ENCODE measurements around the gene ZNF625. TPM values are rescaled to one million over a fixed set of nuclear protein-coding genes. Genes with fewer than 3 reads are reported as not detected.
"Not testable (repeated sequence)": the region's sequence is repeated elsewhere in the genome, so short reads cannot be mapped to it uniquely, and the experiment has no call there.

The ZNF625 gene
- polyA plus RNA-seq, 4 donors = 6.8 to 23.9 (median 13.9) TPM

DNA sequence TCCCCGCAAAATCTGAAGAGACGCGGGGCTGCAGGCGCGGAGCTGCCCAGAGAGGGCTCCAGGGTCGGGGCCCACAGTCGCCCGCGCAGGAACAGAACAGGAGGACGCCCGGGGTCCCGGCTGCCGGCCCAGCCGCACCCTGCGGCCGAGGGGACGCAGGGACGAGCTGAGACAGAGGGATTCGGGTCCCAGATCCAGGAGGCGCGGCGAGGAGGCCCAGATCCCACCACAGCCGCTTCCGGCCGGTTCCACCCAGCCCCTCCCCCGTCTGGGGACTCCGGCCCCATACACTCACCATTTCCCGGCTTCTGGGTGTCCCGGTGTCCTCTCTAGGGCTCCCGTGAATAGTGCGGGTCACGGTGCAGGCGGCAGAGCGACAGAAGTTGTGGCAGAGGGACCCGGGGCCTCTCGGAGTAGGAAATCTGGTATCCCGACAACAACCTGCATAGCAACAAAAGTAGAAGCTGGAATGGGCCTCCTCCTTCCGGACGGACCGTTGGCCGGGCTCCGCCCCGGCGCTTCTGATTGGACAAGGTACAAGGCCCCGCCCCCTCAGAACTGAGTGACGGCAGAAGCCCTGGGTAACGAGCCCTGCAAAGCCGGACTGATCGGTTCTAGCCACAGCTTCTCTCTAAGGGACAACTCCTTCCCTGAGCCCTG lies 16.5 kb downstream of the ZNF625 start, which contains the start of gene ZNF20:
Gene ZNF20, minus strand, starts transcription at position 466 of the 660 bp plus-strand sequence. Its CDS starts 168 bp downstream, at position 298.
- peak; percentile 90 to 95 (median 92) for DNase-seq (ENCODE audit: low read depth in 4 of 4, low spot score in 3 of 4)

DNA sequence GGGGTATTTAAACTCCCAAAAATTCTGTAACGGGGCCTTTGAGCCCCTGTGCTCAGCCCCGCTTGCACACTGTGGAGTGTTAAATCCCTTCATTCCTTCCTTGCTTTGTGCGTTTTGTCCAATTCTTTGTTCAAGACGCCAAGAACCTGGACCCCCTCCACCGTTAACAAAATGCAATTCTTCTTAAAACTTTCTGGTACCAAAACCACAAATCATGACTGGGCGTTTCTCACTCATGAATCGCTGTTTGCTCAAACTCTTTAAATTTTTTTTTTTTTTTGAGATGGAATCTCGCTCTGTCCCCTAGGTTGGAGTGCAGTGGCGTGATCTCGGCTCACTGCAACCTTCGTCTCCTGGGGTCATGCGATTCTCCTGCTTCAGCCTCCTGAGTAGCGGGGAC lies 17.3 kb downstream of the ZNF625 start:
- DNase-seq (ENCODE audit: low read depth in 4 of 4, low spot score in 3 of 4) = no peak

DNA sequence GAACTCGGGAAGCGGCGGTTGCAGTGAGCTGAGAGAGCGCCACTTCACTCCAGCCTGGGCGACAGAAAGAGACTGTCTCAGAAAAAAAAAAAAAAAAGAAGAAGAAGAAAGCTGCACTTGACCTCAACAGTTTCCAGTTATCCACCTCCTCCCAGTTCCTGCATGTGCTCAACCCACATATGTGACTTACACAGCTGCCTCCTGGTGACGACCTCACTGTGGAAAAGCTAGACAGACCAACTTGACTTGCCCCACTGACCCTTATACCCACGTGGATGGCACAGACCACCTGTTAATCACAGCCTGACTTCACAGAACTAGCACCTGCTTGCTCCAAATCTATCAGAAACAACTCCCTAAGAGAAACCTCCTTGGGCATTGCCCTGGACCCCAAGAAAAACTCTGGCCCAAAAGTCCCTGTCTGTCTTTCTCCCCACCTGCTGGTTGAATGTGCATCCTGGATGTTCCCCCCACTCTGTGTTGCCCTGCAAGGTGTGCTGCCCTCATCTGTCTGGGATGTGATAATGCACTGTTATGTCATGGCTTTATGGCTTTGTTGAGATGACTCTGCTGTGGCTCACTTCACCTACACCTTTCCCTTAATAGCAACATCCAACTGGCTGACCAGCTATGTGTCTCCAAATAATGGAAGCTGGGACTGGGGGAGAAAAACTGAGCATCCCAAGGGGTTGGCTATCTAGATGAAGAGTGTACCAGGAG lies 19.2 kb downstream of the ZNF625 start:
- no peak for DNase-seq (ENCODE audit: low read depth in 4 of 4, low spot score in 3 of 4)

DNA sequence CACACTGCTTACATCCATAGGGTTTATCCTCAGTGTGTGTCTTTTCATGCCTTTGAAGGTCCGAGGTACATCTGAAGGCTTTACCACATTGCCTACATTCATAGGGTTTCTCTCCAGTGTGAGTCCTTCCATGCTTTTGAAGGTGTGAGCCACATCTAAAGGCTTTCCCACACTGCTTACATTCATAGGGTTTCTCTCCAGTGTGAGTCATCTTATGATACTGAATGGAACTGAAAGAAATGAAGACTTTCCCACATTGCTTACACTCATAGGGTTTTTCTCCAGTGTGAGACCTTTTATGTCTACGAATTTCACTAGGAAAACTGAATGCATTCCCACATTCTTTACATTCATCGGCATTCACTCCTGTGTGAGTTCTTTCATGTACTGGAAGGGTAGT lies 23.5 kb downstream of the ZNF625 start:
- DNase-seq (ENCODE audit: low read depth in 4 of 4, low spot score in 3 of 4) = no peak

DNA sequence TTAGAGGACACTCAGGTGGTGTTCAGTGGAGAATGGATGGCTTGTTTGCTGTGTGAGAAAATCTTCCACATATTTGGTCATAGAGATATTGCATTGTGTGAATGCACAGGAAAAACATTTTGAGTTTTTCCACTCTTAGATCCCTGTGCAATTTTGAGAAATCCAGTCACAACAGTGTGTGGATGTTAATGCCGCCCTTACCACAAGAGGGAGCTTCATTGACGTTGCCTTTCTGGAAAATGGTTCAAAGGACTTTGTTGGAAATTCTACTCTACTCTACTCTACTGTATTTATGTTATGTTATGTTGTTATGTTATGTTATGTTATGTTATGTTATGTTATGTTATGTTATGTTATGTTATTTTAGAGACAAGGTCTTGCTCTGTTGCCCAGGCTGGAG lies 29.8 kb downstream of the ZNF625 start:
- no peak for DNase-seq (ENCODE audit: low read depth in 4 of 4, low spot score in 3 of 4)

DNA sequence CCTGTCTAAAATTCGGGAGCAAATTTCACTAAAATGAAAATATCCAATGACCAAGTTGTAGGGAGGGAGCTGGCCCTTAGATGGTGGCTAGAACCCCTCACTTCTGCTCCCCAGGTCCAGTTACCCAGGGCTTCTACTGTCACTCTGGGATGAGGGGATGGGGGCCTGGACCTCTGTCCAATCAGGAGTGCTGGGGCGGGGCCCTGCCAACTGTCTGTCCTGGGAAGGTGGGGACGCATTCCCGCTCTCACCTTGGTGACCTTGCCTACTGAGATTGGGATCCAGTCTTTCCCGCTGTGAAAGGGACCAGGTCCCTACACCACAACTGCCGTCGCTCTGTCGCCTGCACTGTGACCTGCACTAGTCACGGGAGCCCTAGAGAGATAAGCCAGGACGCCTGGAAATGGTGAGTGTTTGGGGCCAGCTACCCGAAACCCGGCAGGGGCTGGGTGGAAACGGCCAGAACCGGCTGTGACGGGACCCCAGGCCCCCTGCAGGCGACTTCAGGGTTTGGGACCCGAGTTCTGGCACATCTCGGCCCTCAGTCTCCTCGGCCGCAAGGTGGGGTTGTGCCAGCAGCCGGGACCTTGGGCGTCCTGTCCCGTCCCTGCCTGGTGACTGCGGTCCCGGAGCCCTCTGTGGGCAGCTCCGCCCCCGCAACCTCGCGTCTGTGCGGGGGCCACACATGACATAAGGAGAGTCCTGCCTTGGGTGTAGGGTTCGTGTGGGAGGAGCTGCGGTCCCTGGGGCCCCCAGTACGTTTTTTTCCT lies 39.1 kb downstream of the ZNF625 start:
- no peak for DNase-seq (ENCODE audit: low read depth in 4 of 4, low spot score in 3 of 4)

DNA sequence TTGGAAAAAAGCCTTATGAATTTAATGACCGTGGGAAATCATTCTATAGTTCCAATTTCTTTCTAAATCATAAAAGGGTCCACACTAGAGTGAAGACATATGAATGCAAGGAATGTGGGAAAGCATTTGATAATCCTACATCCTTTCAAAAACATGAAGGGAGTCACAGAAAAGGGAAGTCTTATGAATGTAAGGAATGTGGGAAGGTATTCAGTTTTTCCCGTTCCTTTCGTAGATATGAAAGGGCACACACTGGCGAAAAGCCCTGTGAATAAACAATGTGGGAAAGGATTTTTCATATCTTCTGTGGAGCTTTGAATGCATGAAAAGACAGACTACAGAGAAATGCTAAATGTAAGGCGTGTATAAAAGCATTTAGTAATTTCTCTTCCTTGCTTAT lies 43.4 kb downstream of the ZNF625 start:
- DNase-seq (ENCODE audit: low read depth in 4 of 4, low spot score in 3 of 4) = no peak

DNA sequence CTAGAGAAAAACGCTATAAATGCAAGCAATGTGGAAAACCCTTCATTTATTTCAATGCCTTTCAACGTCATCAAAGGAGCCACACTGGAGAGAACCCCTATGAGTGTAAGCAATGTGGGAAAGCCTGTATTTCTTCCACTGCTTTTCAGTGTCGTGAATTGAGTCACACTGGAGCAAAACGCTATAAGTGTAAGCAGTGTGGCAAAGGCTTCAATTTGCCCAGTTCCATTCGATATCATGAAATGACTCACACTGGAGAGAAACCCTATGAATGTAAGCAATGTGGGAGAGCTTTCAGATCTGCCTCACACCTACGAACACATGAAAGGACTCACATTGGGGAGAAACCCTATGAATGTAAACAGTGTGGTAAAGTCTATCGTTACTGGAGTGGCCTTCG lies 43.8 kb downstream of the ZNF625 start:
- DNase-seq (ENCODE audit: low read depth in 4 of 4, low spot score in 3 of 4) = no peak

DNA sequence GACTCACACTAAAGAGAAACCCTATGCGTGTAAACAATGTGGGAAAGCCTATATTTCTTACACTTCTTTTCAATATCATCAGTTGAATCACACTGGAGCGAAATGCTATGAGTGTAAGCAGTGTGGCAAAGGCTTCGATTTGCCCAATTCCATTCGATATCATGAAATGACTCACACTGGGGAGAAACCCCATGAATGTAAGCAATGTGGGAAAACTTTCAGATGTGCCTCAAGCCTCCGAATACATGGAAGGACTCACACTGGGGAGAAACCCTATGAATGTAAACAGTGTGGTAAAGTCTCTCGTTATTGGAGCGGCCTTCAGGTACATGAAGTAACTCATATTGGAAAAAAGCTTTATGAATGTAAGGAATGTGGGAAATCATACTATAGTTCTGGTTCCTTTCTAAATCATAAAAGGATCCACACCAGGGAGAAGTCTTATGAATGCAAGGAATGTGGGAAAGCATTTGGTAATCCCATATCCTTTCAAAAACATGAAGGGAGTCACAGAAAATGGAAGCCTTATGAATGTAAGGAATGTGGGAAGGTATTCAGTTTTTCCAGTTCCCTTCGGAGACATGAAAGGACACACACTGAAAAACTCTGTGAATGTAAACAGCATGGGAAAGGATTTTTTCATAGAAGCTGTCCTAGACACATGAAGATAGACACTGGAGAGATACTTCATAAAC lies 44.4 kb downstream of the ZNF625 start:
- no peak for DNase-seq (ENCODE audit: low read depth in 4 of 4, low spot score in 3 of 4)

DNA sequence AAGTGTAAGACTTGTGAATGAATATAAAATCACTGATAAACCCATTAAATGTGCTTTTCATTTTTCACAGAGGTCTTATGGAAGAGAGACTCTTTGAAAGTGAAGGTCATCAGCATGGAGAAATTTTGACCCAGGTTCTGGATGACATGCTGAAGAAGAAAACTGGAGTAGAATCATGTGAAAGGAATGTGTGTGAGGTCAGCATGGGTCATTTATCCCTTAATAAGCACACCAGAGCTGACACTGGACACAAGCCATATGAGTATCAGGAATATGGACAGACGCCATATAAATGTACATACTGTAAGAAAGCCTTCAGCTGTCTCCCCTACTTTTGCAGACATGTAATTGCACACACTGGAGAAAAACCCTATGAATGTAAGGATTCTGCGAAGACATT lies 45.4 kb downstream of the ZNF625 start:
- no peak for DNase-seq (ENCODE audit: low read depth in 4 of 4, low spot score in 3 of 4)

DNA sequence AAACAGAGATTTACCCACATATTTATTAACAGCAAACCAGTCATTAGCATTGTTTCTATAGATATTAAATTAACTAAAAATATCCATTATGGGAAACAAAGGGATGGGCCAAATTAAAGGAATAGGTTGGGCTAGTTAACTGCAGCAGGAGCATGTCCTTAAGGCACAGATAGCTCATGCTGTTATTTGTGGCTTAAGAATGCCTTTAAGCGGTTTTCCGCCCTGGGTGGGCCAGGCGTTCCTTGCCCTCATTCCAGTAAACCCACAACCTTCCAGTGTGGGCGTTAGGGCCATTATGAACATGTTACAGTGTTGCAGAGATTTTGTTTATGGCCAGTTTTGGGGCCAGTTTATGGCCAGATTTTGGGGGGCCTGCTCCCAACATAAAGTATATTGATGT lies 52.6 kb downstream of the ZNF625 start:
- DNase-seq (ENCODE audit: low read depth in 4 of 4, low spot score in 3 of 4) = not testable (repeated sequence)

DNA sequence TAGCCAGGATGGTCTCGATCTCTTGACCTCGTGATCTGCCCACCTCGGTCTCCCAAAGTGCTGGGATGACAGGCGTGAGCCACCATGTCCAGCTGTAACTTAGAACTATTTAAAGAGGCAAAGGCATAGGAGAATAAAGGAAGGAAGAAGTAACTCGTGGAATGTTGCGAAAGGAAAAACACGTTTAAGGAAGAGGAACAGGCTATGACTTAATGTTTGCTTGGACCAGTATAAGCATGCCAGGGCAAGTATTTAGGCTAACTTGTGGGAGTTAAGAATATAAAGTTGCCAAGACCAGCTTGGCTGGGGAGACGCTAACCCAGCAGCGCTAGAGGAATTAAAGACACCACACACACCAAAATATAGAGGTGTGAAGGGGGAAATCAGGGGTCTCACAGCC lies 58.5 kb downstream of the ZNF625 start:
- DNase-seq (ENCODE audit: low read depth in 4 of 4, low spot score in 3 of 4) = no peak

DNA sequence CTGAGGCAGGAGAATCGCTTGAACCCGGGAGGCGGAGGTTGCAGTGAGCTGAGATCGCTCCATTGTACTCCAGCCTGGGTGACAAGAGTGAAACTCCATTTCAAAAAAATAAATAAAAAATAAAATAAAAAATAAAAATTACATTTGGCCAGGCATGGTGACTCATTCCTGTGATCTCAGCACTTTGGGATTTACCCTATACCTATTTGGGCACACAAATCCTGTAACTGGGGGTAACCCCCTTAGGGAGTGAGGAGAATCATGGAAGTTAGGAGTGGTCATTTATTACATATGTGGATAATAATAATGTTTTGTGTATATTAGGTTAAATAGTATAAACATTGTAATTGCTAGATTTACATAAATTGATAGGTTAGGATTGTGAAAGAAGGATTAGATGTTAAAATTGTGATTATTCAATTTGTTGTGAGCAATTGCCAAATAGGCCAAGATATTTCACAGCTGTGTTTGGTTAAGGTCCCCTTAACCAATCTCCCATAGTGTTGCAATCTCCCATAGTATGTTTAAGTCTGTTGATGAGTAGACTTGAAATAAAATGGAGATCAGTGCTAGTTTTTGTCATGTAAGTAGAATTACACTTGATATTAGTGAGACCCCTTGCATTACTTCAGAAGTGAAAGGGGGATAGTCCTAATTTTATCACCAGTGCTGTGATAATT lies 61.3 kb downstream of the ZNF625 start:
- no peak for DNase-seq (ENCODE audit: low read depth in 4 of 4, low spot score in 3 of 4)

Other genes with a start within 250 kb of the ZNF625 start
- gene ZNF700, start 231.6 kb downstream of the ZNF625 start, polyA plus RNA-seq (ENCODE audit: insufficient read length in 4 of 4) = 10 to 100 TPM in 3 of 4 donors, 1 to 10 TPM in 1; 9.6 to 23.3 (median 18.8) TPM
- gene ZNF763, start 191.7 kb downstream of the ZNF625 start, polyA plus RNA-seq (ENCODE audit: insufficient read length in 4 of 4) = 10 to 100 TPM in 1 of 4 donors, 1 to 10 TPM in 3; 2.6 to 11.9 (median 8.8) TPM
- 10 to 100 TPM in 3 of 4 donors, 1 to 10 TPM in 1; 6.0 to 19.4 (median 17.0) TPM for gene ZNF433, start 121.1 kb downstream of the ZNF625 start, polyA plus RNA-seq (ENCODE audit: insufficient read length in 4 of 4)
- gene ZNF878, start 103.8 kb downstream of the ZNF625 start, polyA plus RNA-seq (ENCODE audit: insufficient read length in 4 of 4) = 1 to 10 TPM in 3 of 4 donors, under 1 TPM in 1; 0.74 to 1.7 (median 1.6) TPM
- gene ZNF844, start 92.0 kb downstream of the ZNF625 start, polyA plus RNA-seq (ENCODE audit: insufficient read length in 4 of 4) = 10 to 100 TPM; 15.1 to 37.2 (median 27.1) TPM
- gene ZNF20, start 16.4 kb downstream of the ZNF625 start, polyA plus RNA-seq (ENCODE audit: insufficient read length in 4 of 4) = 1 to 10 TPM; 4.7 to 7.8 (median 5.9) TPM
- gene ZNF136, start 6.4 kb upstream of the ZNF625 start, polyA plus RNA-seq (ENCODE audit: insufficient read length in 4 of 4) = 10 to 100 TPM; 14.5 to 22.0 (median 18.3) TPM
- 10 to 100 TPM; 11.4 to 58.2 (median 52.7) TPM for gene ZNF44, start 138.1 kb upstream of the ZNF625 start, polyA plus RNA-seq (ENCODE audit: insufficient read length in 4 of 4)
- 1 to 10 TPM; 2.9 to 8.2 (median 4.9) TPM for gene ZNF563, start 176.9 kb upstream of the ZNF625 start, polyA plus RNA-seq (ENCODE audit: insufficient read length in 4 of 4)
- 1 to 10 TPM; 3.2 to 8.4 (median 6.8) TPM for gene ZNF442, start 208.9 kb upstream of the ZNF625 start, polyA plus RNA-seq (ENCODE audit: insufficient read length in 4 of 4)
- gene ZNF799, start 244.5 kb upstream of the ZNF625 start, polyA plus RNA-seq (ENCODE audit: insufficient read length in 4 of 4) = 1 to 10 TPM; 4.9 to 8.6 (median 7.8) TPM